Adipocyte (in vitro differentiated cells): ENCODE results near the gene FBF1.
"Not testable (repeated sequence)": the region's sequence is repeated elsewhere in the genome, so short reads cannot be mapped to it uniquely, and the experiment has no call there.

Experiments used
- DNase-seq: peaks from one replicate; pipeline ENCODE4 v3.0.0-alpha.2; 2015; ENCODE audit warnings: low read depth
- H3K27me3 ChIP-seq: replicated peaks from 2 replicates; pipeline ENCODE4 v1.7.0; 2013; ENCODE audit warnings: mild to moderate bottlenecking, low read length, moderate library complexity; ENCODE audit not compliant: control insufficient read depth, insufficient read depth
- H3K36me3 ChIP-seq: 2 replicates; pipeline ENCODE4 v1.7.0; 2013; ENCODE audit warnings: low read length, mild to moderate bottlenecking, moderate library complexity; ENCODE audit not compliant: control insufficient read depth, insufficient read depth, severe bottlenecking
- H3K4me1 ChIP-seq: 2 replicates; pipeline ENCODE4 v1.7.0; 2013; ENCODE audit warnings: mild to moderate bottlenecking, low read length, moderate library complexity; ENCODE audit not compliant: control insufficient read depth, insufficient read depth
- H3K4me3 ChIP-seq: 2 replicates; pipeline ENCODE4 v1.7.0; 2013; ENCODE audit warnings: mild to moderate bottlenecking, low read length, moderate library complexity
- H3K9ac ChIP-seq: 2 replicates; pipeline ENCODE4 v1.7.0; 2013; ENCODE audit warnings: mild to moderate bottlenecking, low read length, moderate library complexity
- H3K9me3 ChIP-seq: 2 replicates; pipeline ENCODE4 v1.7.0; 2013; ENCODE audit warnings: mild to moderate bottlenecking, low read length, moderate library complexity; ENCODE audit not compliant: control insufficient read depth

FBF1 gene

GRCh38 chr17:75976175-75976848 is 35.5 kb upstream of the FBF1 start:
- H3K4me1 ChIP-seq = peaks cover 32% of the 10 kb centered on the region
- peak overlapping the region; percentile 100 for H3K4me3 ChIP-seq
- DNase-seq = peak; percentile 60
- H3K27me3 ChIP-seq = no peaks in the 10 kb centered on the region
- H3K9me3 ChIP-seq = no peaks in the 10 kb centered on the region
- peaks cover 47% of the 10 kb centered on the region for H3K36me3 ChIP-seq
- H3K9ac ChIP-seq = peak overlapping the region; percentile 39

- peak; percentile 43 for DNase-seq
- H3K9me3 ChIP-seq = no peaks in the 10 kb centered on the region
- H3K36me3 ChIP-seq = peaks cover 52% of the 10 kb centered on the region
- H3K9ac ChIP-seq = peak overlapping the region; percentile 39
- H3K27me3 ChIP-seq = no peaks in the 10 kb centered on the region
- H3K4me1 ChIP-seq = peaks cover 26% of the 10 kb centered on the region
- H3K4me3 ChIP-seq = peak overlapping the region; percentile 100
These were observed 34.9 kb upstream of the FBF1 start for GRCh38 chr17:75975757-75976174.

- not testable (repeated sequence) for H3K9me3 ChIP-seq, DNase-seq, H3K27me3 ChIP-seq
- H3K4me3 ChIP-seq = peak overlapping the region; percentile 100
- H3K4me1 ChIP-seq = peaks cover 23% of the 10 kb centered on the region
- H3K36me3 ChIP-seq = peaks cover 58% of the 10 kb centered on the region
- peak overlapping the region; percentile 39 for H3K9ac ChIP-seq
These were observed 34.3 kb upstream of the FBF1 start for GRCh38 chr17:75975187-75975586.

- Histone ChIP-seq H3K9me3 (no peaks in the 10 kb centered on the region), H3K4me3 (no peak overlapping the region), H3K27me3 (no peaks in the 10 kb centered on the region), H3K4me1 (peaks cover 7% of the 10 kb centered on the region), H3K36me3 (peaks cover 70% of the 10 kb centered on the region), H3K9ac (no peak overlapping the region)
- no peak for DNase-seq
These were observed 29.8 kb upstream of the FBF1 start for GRCh38 chr17:75970626-75971025.

GRCh38 chr17:75970011-75970523 is 29.2 kb upstream of the FBF1 start:
- H3K27me3 ChIP-seq = no peaks in the 10 kb centered on the region
- peaks cover 4% of the 10 kb centered on the region for H3K4me1 ChIP-seq
- peak; percentile 45 for DNase-seq
- H3K9ac ChIP-seq = no peak overlapping the region
- peaks cover 68% of the 10 kb centered on the region for H3K36me3 ChIP-seq
- H3K4me3 ChIP-seq = no peak overlapping the region
- no peaks in the 10 kb centered on the region for H3K9me3 ChIP-seq

- H3K36me3 ChIP-seq = peaks cover 68% of the 10 kb centered on the region
- not testable (repeated sequence) for H3K4me3 ChIP-seq, H3K27me3 ChIP-seq, H3K4me1 ChIP-seq, H3K9me3 ChIP-seq, DNase-seq, H3K9ac ChIP-seq
These were observed 28.2 kb upstream of the FBF1 start for GRCh38 chr17:75969044-75969443.

- H3K9ac ChIP-seq = no peak overlapping the region
- H3K9me3 ChIP-seq = no peaks in the 10 kb centered on the region
- peaks cover 56% of the 10 kb centered on the region for H3K36me3 ChIP-seq
- no peaks in the 10 kb centered on the region for H3K27me3 ChIP-seq
- peaks cover 7% of the 10 kb centered on the region for H3K4me1 ChIP-seq
- H3K4me3 ChIP-seq = no peak overlapping the region
- no peak for DNase-seq
These were observed 24.6 kb upstream of the FBF1 start for GRCh38 chr17:75965468-75965867.

- no peaks in the 10 kb centered on the region for H3K27me3 ChIP-seq
- H3K4me3 ChIP-seq = no peak overlapping the region
- H3K36me3 ChIP-seq = peaks cover 77% of the 10 kb centered on the region
- no peaks in the 10 kb centered on the region for H3K9me3 ChIP-seq
- no peak overlapping the region for H3K9ac ChIP-seq
- no peak for DNase-seq
- H3K4me1 ChIP-seq = peaks cover 11% of the 10 kb centered on the region
These were observed 19.1 kb upstream of the FBF1 start for GRCh38 chr17:75959839-75960511.

GRCh38 chr17:75959051-75959838 is 18.4 kb upstream of the FBF1 start:
- no peak overlapping the region for H3K4me3 ChIP-seq
- DNase-seq = no peak
- H3K9me3 ChIP-seq = no peaks in the 10 kb centered on the region

GRCh38 chr17:75950855-75951554 is 10.2 kb upstream of the FBF1 start:
- Histone ChIP-seq H3K4me1 (peaks cover 10% of the 10 kb centered on the region), H3K27me3 (no peaks in the 10 kb centered on the region), H3K9ac (no peak overlapping the region), H3K36me3 (peaks cover 93% of the 10 kb centered on the region), H3K4me3 (no peak overlapping the region), H3K9me3 (no peaks in the 10 kb centered on the region)
- DNase-seq = peak; percentile 10

More at GRCh38 chr17:75959051-75959838, 18.4 kb upstream of the FBF1 start:
- Histone ChIP-seq H3K27me3 (no peaks in the 10 kb centered on the region), H3K9ac (no peak overlapping the region), H3K36me3 (peaks cover 75% of the 10 kb centered on the region), H3K4me1 (peaks cover 9% of the 10 kb centered on the region)
